ENCODE data around the gene PRKCH.
A peak's percentile ranks its signal among the peaks of the same experiment; 100 is the strongest.

Gene PRKCH

GRCh38 chr14:61488417-61489401 lies 167.3 kb downstream of the PRKCH start:
- Histone ChIP-seq H3K27me3 (ENCODE audit: control insufficient read depth in 3 of 3, insufficient read depth in 3 of 3, low read depth in 1 of 3, low read length in 3 of 3) (no peaks in the 10 kb centered on the region), H3K4me3 (ENCODE audit: low read length in 2 of 2) (no peak overlapping the region), H3K79me1 (ENCODE audit: low read depth, low read length) (no peaks in the 10 kb centered on the region), H3K4me2 (ENCODE audit: insufficient read depth, low read length, poor library complexity, severe bottlenecking) (no peak overlapping the region), H2BK120ac (ENCODE audit: low read depth, low read length) (no peak overlapping the region), H3K36me3 (replicated peaks in 1 of 2; ENCODE audit: control insufficient read depth in 2 of 2, insufficient read depth in 2 of 2, low read length in 2 of 2) (no peaks in the 10 kb centered on the region), H3K14ac (ENCODE audit: low read length) (no peak overlapping the region), H3K18ac (ENCODE audit: low read length) (no peak overlapping the region), H3K9ac (ENCODE audit: low read depth, low read length, poor library complexity) (no peak overlapping the region), H2AFZ (ENCODE audit: low read length) (peak overlapping the region; percentile 15), H2AK5ac (ENCODE audit: low read depth, low read length) (no peak overlapping the region), H2BK12ac (ENCODE audit: low read length) (no peak overlapping the region), H3K27ac (replicated peaks; ENCODE audit: low read length) (no peak overlapping the region), H3K9me3 (replicated peaks in 1 of 2; ENCODE audit: control insufficient read depth in 2 of 2, insufficient read depth in 1 of 2, low read depth in 1 of 2, low read length in 2 of 2) (no peaks in the 10 kb centered on the region), H3K4me1 (ENCODE audit: control insufficient read depth in 2 of 2, insufficient read depth in 1 of 2, low read depth in 1 of 2, low read length in 2 of 2) (peaks cover 7 to 17% of the 10 kb centered on the region in 2 donors), H2BK5ac (ENCODE audit: low read length) (no peak overlapping the region), H3K4ac (ENCODE audit: low read length) (no peak overlapping the region), H4K91ac (ENCODE audit: low read depth, low read length, poor library complexity) (no peak overlapping the region), H2BK15ac (ENCODE audit: low read length) (no peak overlapping the region), H3K23ac (ENCODE audit: low read depth, low read length, poor library complexity) (no peak overlapping the region), H4K8ac (ENCODE audit: low read depth, low read length) (no peak overlapping the region)
- no peak for DNase-seq (ENCODE audit: low spot score)
- WGBS, 2 donors (ENCODE audit: extremely low coverage in 2 of 2, insufficient read length in 2 of 2, insufficient replicate concordance in 1 of 2): no CpG with 5 or more reads among the region's 4 CpGs

GRCh38 chr14:61489512-61489911 lies 168.1 kb downstream of the PRKCH start:
- peaks cover 7 to 17% of the 10 kb centered on the region in 2 donors for H3K4me1 ChIP-seq (ENCODE audit: control insufficient read depth in 2 of 2, insufficient read depth in 1 of 2, low read depth in 1 of 2, low read length in 2 of 2)
- H2BK15ac ChIP-seq (ENCODE audit: low read length): no peak overlapping the region
- H2BK12ac ChIP-seq (ENCODE audit: low read length): no peak overlapping the region
- H2BK120ac ChIP-seq (ENCODE audit: low read depth, low read length): no peak overlapping the region
- H3K27ac ChIP-seq (replicated peaks; ENCODE audit: low read length): no peak overlapping the region
- no peak overlapping the region for H3K4ac ChIP-seq (ENCODE audit: low read length)
- H3K27me3 ChIP-seq (ENCODE audit: control insufficient read depth in 3 of 3, insufficient read depth in 3 of 3, low read depth in 1 of 3, low read length in 3 of 3): no peaks in the 10 kb centered on the region
- DNase-seq (ENCODE audit: low spot score): no peak
- H3K79me1 ChIP-seq (ENCODE audit: low read depth, low read length): no peaks in the 10 kb centered on the region
- H2AFZ ChIP-seq (ENCODE audit: low read length): peak overlapping the region; percentile 15
- H3K23ac ChIP-seq (ENCODE audit: low read depth, low read length, poor library complexity): no peak overlapping the region
- no peak overlapping the region for H2AK5ac ChIP-seq (ENCODE audit: low read depth, low read length)
- no CpG with 5 or more reads among the region's 2 CpGs for WGBS, 2 donors (ENCODE audit: extremely low coverage in 2 of 2, insufficient read length in 2 of 2, insufficient replicate concordance in 1 of 2)
- H2BK5ac ChIP-seq (ENCODE audit: low read length): no peak overlapping the region
- no peak overlapping the region for H3K9ac ChIP-seq (ENCODE audit: low read depth, low read length, poor library complexity)
- no peak overlapping the region for H3K4me2 ChIP-seq (ENCODE audit: insufficient read depth, low read length, poor library complexity, severe bottlenecking)
- H3K18ac ChIP-seq (ENCODE audit: low read length): peak overlapping the region; percentile 61
- H3K14ac ChIP-seq (ENCODE audit: low read length): no peak overlapping the region
- no peak overlapping the region for H4K91ac ChIP-seq (ENCODE audit: low read depth, low read length, poor library complexity)
- H3K4me3 ChIP-seq (ENCODE audit: low read length in 2 of 2): no peak overlapping the region
- H3K9me3 ChIP-seq (replicated peaks in 1 of 2; ENCODE audit: control insufficient read depth in 2 of 2, insufficient read depth in 1 of 2, low read depth in 1 of 2, low read length in 2 of 2): no peaks in the 10 kb centered on the region
- no peaks in the 10 kb centered on the region for H3K36me3 ChIP-seq (replicated peaks in 1 of 2; ENCODE audit: control insufficient read depth in 2 of 2, insufficient read depth in 2 of 2, low read length in 2 of 2)
- H4K8ac ChIP-seq (ENCODE audit: low read depth, low read length): no peak overlapping the region

- Histone ChIP-seq H3K79me1 (ENCODE audit: low read depth, low read length) (no peaks in the 10 kb centered on the region), H3K23ac (ENCODE audit: low read depth, low read length, poor library complexity) (no peak overlapping the region), H3K36me3 (replicated peaks in 1 of 2; ENCODE audit: control insufficient read depth in 2 of 2, insufficient read depth in 2 of 2, low read length in 2 of 2) (no peaks in the 10 kb centered on the region), H2BK5ac (ENCODE audit: low read length) (no peak overlapping the region), H3K18ac (ENCODE audit: low read length) (no peak overlapping the region), H3K27me3 (ENCODE audit: control insufficient read depth in 3 of 3, insufficient read depth in 3 of 3, low read depth in 1 of 3, low read length in 3 of 3) (no peaks in the 10 kb centered on the region), H2BK120ac (ENCODE audit: low read depth, low read length) (no peak overlapping the region), H4K91ac (ENCODE audit: low read depth, low read length, poor library complexity) (no peak overlapping the region), H3K27ac (replicated peaks; ENCODE audit: low read length) (no peak overlapping the region), H3K4me1 (ENCODE audit: control insufficient read depth in 2 of 2, insufficient read depth in 1 of 2, low read depth in 1 of 2, low read length in 2 of 2) (peaks cover 7 to 17% of the 10 kb centered on the region in 2 donors), H3K4ac (ENCODE audit: low read length) (no peak overlapping the region), H3K4me2 (ENCODE audit: insufficient read depth, low read length, poor library complexity, severe bottlenecking) (no peak overlapping the region), H3K4me3 (ENCODE audit: low read length in 2 of 2) (no peak overlapping the region), H2AFZ (ENCODE audit: low read length) (no peak overlapping the region), H2BK12ac (ENCODE audit: low read length) (no peak overlapping the region), H3K9ac (ENCODE audit: low read depth, low read length, poor library complexity) (no peak overlapping the region), H4K8ac (ENCODE audit: low read depth, low read length) (no peak overlapping the region), H2AK5ac (ENCODE audit: low read depth, low read length) (no peak overlapping the region), H2BK15ac (ENCODE audit: low read length) (no peak overlapping the region), H3K9me3 (replicated peaks in 1 of 2; ENCODE audit: control insufficient read depth in 2 of 2, insufficient read depth in 1 of 2, low read depth in 1 of 2, low read length in 2 of 2) (no peaks in the 10 kb centered on the region), H3K14ac (ENCODE audit: low read length) (no peak overlapping the region)
- no peak for DNase-seq (ENCODE audit: low spot score)
- no CpG with 5 or more reads among the region's 6 CpGs for WGBS, 2 donors (ENCODE audit: extremely low coverage in 2 of 2, insufficient read length in 2 of 2, insufficient replicate concordance in 1 of 2)
Measured at GRCh38 chr14:61489932-61490331, 168.6 kb downstream of the PRKCH start.

- H2BK5ac ChIP-seq (ENCODE audit: low read length): no peak overlapping the region
- no peak overlapping the region for H3K9ac ChIP-seq (ENCODE audit: low read depth, low read length, poor library complexity)
- H3K27me3 ChIP-seq (ENCODE audit: control insufficient read depth in 3 of 3, insufficient read depth in 3 of 3, low read depth in 1 of 3, low read length in 3 of 3): no peaks in the 10 kb centered on the region
- H2AFZ ChIP-seq (ENCODE audit: low read length): no peak overlapping the region
- peaks cover 7 to 17% of the 10 kb centered on the region in 2 donors for H3K4me1 ChIP-seq (ENCODE audit: control insufficient read depth in 2 of 2, insufficient read depth in 1 of 2, low read depth in 1 of 2, low read length in 2 of 2)
- no CpG with 5 or more reads among the region's 1 CpG for WGBS, 2 donors (ENCODE audit: extremely low coverage in 2 of 2, insufficient read length in 2 of 2, insufficient replicate concordance in 1 of 2)
- no peak overlapping the region for H4K8ac ChIP-seq (ENCODE audit: low read depth, low read length)
- no peaks in the 10 kb centered on the region for H3K36me3 ChIP-seq (replicated peaks in 1 of 2; ENCODE audit: control insufficient read depth in 2 of 2, insufficient read depth in 2 of 2, low read length in 2 of 2)
- no peak overlapping the region for H3K18ac ChIP-seq (ENCODE audit: low read length)
- no peaks in the 10 kb centered on the region for H3K79me1 ChIP-seq (ENCODE audit: low read depth, low read length)
- no peak overlapping the region for H2BK12ac ChIP-seq (ENCODE audit: low read length)
- no peak overlapping the region for H2AK5ac ChIP-seq (ENCODE audit: low read depth, low read length)
- H2BK15ac ChIP-seq (ENCODE audit: low read length): no peak overlapping the region
- H3K9me3 ChIP-seq (replicated peaks in 1 of 2; ENCODE audit: control insufficient read depth in 2 of 2, insufficient read depth in 1 of 2, low read depth in 1 of 2, low read length in 2 of 2): no peaks in the 10 kb centered on the region
- no peak overlapping the region for H3K27ac ChIP-seq (replicated peaks; ENCODE audit: low read length)
- no peak overlapping the region for H3K4ac ChIP-seq (ENCODE audit: low read length)
- H3K4me3 ChIP-seq (ENCODE audit: low read length in 2 of 2): no peak overlapping the region
- no peak overlapping the region for H3K23ac ChIP-seq (ENCODE audit: low read depth, low read length, poor library complexity)
- H3K14ac ChIP-seq (ENCODE audit: low read length): no peak overlapping the region
- no peak overlapping the region for H3K4me2 ChIP-seq (ENCODE audit: insufficient read depth, low read length, poor library complexity, severe bottlenecking)
- no peak overlapping the region for H2BK120ac ChIP-seq (ENCODE audit: low read depth, low read length)
- no peak for DNase-seq (ENCODE audit: low spot score)
- H4K91ac ChIP-seq (ENCODE audit: low read depth, low read length, poor library complexity): no peak overlapping the region
Measured at GRCh38 chr14:61491224-61491623, 169.8 kb downstream of the PRKCH start.

Measured in neuronal stem cell (in vitro differentiated cells).